H9 (cell line): ENCODE results near the gene CWH43. TPM values are rescaled to one million over a fixed set of nuclear protein-coding genes. Genes with fewer than 3 reads are reported as not detected.

Experiments used
- DNase-seq: peaks from one replicate; pipeline ENCODE4 v3.0.0-alpha.2; 2017
- H2AFZ ChIP-seq: one replicate; pipeline ENCODE4 v1.6.1; 2013; ENCODE audit warnings: mild to moderate bottlenecking, low read length, control low read depth, moderate library complexity
- H2AK5ac ChIP-seq: 2 replicates; pipeline ENCODE4 v1.6.1; 2013; ENCODE audit warnings: low read length, control low read depth, mixed read lengths; ENCODE audit not compliant: insufficient read length
- H2BK120ac ChIP-seq: one replicate; pipeline ENCODE4 v1.6.1; 2013; ENCODE audit warnings: low read depth, mild to moderate bottlenecking, low read length, control low read depth, inconsistent platforms; ENCODE audit not compliant: poor library complexity, severe bottlenecking
- H2BK12ac ChIP-seq: 2 replicates; pipeline ENCODE4 v1.6.1; 2013; ENCODE audit warnings: low read length, control low read depth, mixed read lengths, low read depth; ENCODE audit not compliant: insufficient read length
- H2BK15ac ChIP-seq: 2 replicates; pipeline ENCODE4 v1.6.1; 2013; ENCODE audit warnings: low read depth, low read length, control low read depth
- H2BK20ac ChIP-seq: one replicate; pipeline ENCODE4 v1.6.1; 2013; ENCODE audit warnings: low read depth, mild to moderate bottlenecking, low read length, control low read depth, inconsistent platforms; ENCODE audit not compliant: poor library complexity, severe bottlenecking
- H2BK5ac ChIP-seq: 2 replicates; pipeline ENCODE4 v1.6.1; 2013; ENCODE audit warnings: low read length, control low read depth, mixed read lengths; ENCODE audit not compliant: insufficient read length
- H3K14ac ChIP-seq: 2 replicates; pipeline ENCODE4 v1.6.1; 2013; ENCODE audit warnings: low read length, control low read depth; ENCODE audit not compliant: insufficient read depth
- H3K18ac ChIP-seq: 2 replicates; pipeline ENCODE4 v1.6.1; 2013; ENCODE audit warnings: low read depth, mild to moderate bottlenecking, mixed read lengths, low read length, control low read depth; ENCODE audit not compliant: insufficient read length
- H3K23ac ChIP-seq: 2 replicates; pipeline ENCODE4 v1.6.1; 2013; ENCODE audit warnings: low read length, control low read depth, mixed read lengths, low read depth; ENCODE audit not compliant: insufficient read length
- H3K23me2 ChIP-seq: 2 replicates; pipeline ENCODE4 v1.6.1; 2013; ENCODE audit warnings: low read depth, mild to moderate bottlenecking, mixed read lengths, low read length, control low read depth; ENCODE audit not compliant: insufficient read length, poor library complexity, severe bottlenecking
- H3K27ac ChIP-seq: 2 replicates; pipeline ENCODE4 v1.5.1; 2013; ENCODE audit warnings: low read length, control low read depth, mixed read lengths, low read depth; ENCODE audit not compliant: insufficient read length
- H3K27me3 ChIP-seq: 2 replicates; pipeline ENCODE4 v1.6.1; 2013; ENCODE audit warnings: low read length, control low read depth, inconsistent platforms; ENCODE audit not compliant: insufficient read depth
- H3K4ac ChIP-seq: 2 replicates; pipeline ENCODE4 v1.6.1; 2013; ENCODE audit warnings: low read depth, mild to moderate bottlenecking, control low read depth, inconsistent platforms, low read length, moderate library complexity
- H3K4me1 ChIP-seq: 2 replicates; pipeline ENCODE4 v1.6.1; 2013; ENCODE audit warnings: low read length, control low read depth, inconsistent platforms; ENCODE audit not compliant: insufficient read depth
- H3K4me2 ChIP-seq: 2 replicates; pipeline ENCODE4 v1.6.1; 2013; ENCODE audit warnings: low read length, control low read depth, mixed read lengths; ENCODE audit not compliant: insufficient read length, insufficient read depth
- H3K56ac ChIP-seq: 2 replicates; pipeline ENCODE4 v1.6.1; 2013; ENCODE audit warnings: low read depth, mild to moderate bottlenecking, mixed read lengths, low read length, control low read depth; ENCODE audit not compliant: insufficient read length
- H3K79me1 ChIP-seq: 2 replicates; pipeline ENCODE4 v1.6.1; 2013; ENCODE audit warnings: low read depth, mild to moderate bottlenecking, moderate library complexity, low read length, control low read depth, inconsistent platforms; ENCODE audit not compliant: insufficient read depth, poor library complexity, severe bottlenecking
- H3K79me2 ChIP-seq: 2 replicates; pipeline ENCODE4 v1.6.1; 2013; ENCODE audit warnings: low read length, control low read depth, inconsistent platforms; ENCODE audit not compliant: insufficient read depth
- H3K9ac ChIP-seq: 2 replicates; pipeline ENCODE4 v1.6.1; 2013; ENCODE audit warnings: low read length, control low read depth, mixed read lengths; ENCODE audit not compliant: insufficient read length; ENCODE audit errors: extremely low read depth
- H3K9me3 ChIP-seq: one replicate; pipeline ENCODE4 v1.6.1; 2013; ENCODE audit warnings: low read depth, low read length, inconsistent platforms; ENCODE audit not compliant: control insufficient read depth
- H3T11ph ChIP-seq: one replicate; pipeline ENCODE4 v1.6.1; 2013; ENCODE audit warnings: mild to moderate bottlenecking, low read length, control low read depth, inconsistent platforms
- H4K20me1 ChIP-seq: one replicate; pipeline ENCODE4 v1.6.1; 2013; ENCODE audit not compliant: control insufficient read depth, insufficient read length, insufficient read depth
- H4K5ac ChIP-seq: 2 replicates; pipeline ENCODE4 v1.6.1; 2013; ENCODE audit warnings: low read depth, mild to moderate bottlenecking, mixed read lengths, low read length, control low read depth; ENCODE audit not compliant: insufficient read length
- H4K8ac ChIP-seq: replicated peaks from 2 replicates; pipeline ENCODE4 v1.6.1; 2013; ENCODE audit warnings: low read length, control low read depth, mixed read lengths, low read depth; ENCODE audit not compliant: insufficient read length
- H4K91ac ChIP-seq: 2 replicates; pipeline ENCODE4 v1.6.1; 2013; ENCODE audit warnings: low read depth, mild to moderate bottlenecking, moderate library complexity, mixed read lengths, low read length, control low read depth; ENCODE audit not compliant: insufficient read length
- H3K27ac Mint-ChIP-seq, 3 experiments: 2 replicates in 2 of 3; 3 replicates in 1 of 3; pipeline ENCODE4 v1.8.0; 2020 to 2021; ENCODE audit warnings: mixed read lengths in 3 of 3, mild to moderate bottlenecking in 1 of 3, moderate library complexity in 1 of 3
- H3K27me3 Mint-ChIP-seq: 2 replicates; pipeline ENCODE4 v1.8.0; 2021; ENCODE audit warnings: low read depth, mild to moderate bottlenecking, moderate library complexity, mixed read lengths
- H3K36me3 Mint-ChIP-seq, 3 experiments: 2 replicates in 2 of 3; 3 replicates in 1 of 3; pipeline ENCODE4 v1.8.0; 2020 to 2021; ENCODE audit warnings: low read depth in 3 of 3, mixed read lengths in 3 of 3; ENCODE audit not compliant: insufficient read depth in 1 of 3
- H3K4me1 Mint-ChIP-seq, 2 experiments: 2 replicates each; pipeline ENCODE4 v1.8.0; 2020; ENCODE audit warnings: mixed read lengths in 2 of 2
- H3K4me3 Mint-ChIP-seq, 2 experiments: 2 replicates in 1 of 2; 3 replicates in 1 of 2; pipeline ENCODE4 v1.8.0; 2020 to 2021; ENCODE audit warnings: mild to moderate bottlenecking in 2 of 2, mixed read lengths in 2 of 2, moderate library complexity in 1 of 2
- H3K9me3 Mint-ChIP-seq, 2 experiments: 2 replicates in 1 of 2; 3 replicates in 1 of 2; pipeline ENCODE4 v1.8.0; 2020; ENCODE audit warnings: mild to moderate bottlenecking in 2 of 2, mixed read lengths in 2 of 2, moderate library complexity in 1 of 2
- CTCF ChIP-seq: fragments of 200-600 bp; sonication (generic); conservative IDR thresholded peaks from 3 replicates; pipeline ENCODE4 v1.8.0; 2021; ENCODE audit warnings: antibody characterized with exemption, mild to moderate bottlenecking
- WGBS: extraction: QIAGEN DNeasy Blood & Tissue Kit; methylation state at CpG from one replicate; pipeline ENCODE4 v1.1.7; 2013; ENCODE audit warnings: missing lambda C conversion rate, low lambda C conversion rate, mixed read lengths; ENCODE audit not compliant: insufficient read length; ENCODE audit errors: extremely low coverage; 5-methylcytosine and 5-hydroxymethylcytosine counted together
- total RNA-seq: library from RNA; stranded (reverse); gene quantifications from 2 replicates; pipeline ENCODE4 v1.2.1, GENCODE V29; 2021

The CWH43 gene
- total RNA-seq, 1 experiment from 2014 or later: not detected

- Histone ChIP-seq H2AK5ac (no peak overlapping the region), H3K79me1 (no peaks in the 10 kb centered on the region), H3K79me2 (no peaks in the 10 kb centered on the region), H2BK12ac (no peak overlapping the region), H3K18ac (no peak overlapping the region), H3K4me2 (no peak overlapping the region), H3K14ac (no peak overlapping the region), H3K23ac (no peak overlapping the region), H3K27me3 (no peaks in the 10 kb centered on the region), H3K27ac (no peak overlapping the region), H4K20me1 (no peaks in the 10 kb centered on the region), H2BK5ac (no peak overlapping the region), H2BK15ac (no peak overlapping the region), H3K4ac (no peak overlapping the region), H4K8ac (no peak overlapping the region), H3T11ph (no peak overlapping the region), H3K56ac (no peak overlapping the region), H2AFZ (no peak overlapping the region), H2BK120ac (no peak overlapping the region), H3K23me2 (no peaks in the 10 kb centered on the region), H4K5ac (no peak overlapping the region), H3K4me1 (peaks cover 5% of the 10 kb centered on the region), H2BK20ac (no peak overlapping the region), H3K9me3 (no peaks in the 10 kb centered on the region), H3K9ac (no peak overlapping the region), H4K91ac (no peak overlapping the region)
- H3K4me1 Mint-ChIP-seq: peaks cover 13 to 14% of the 10 kb centered on the region in 2 experiments
- peaks cover 16% of the 10 kb centered on the region for H3K27me3 Mint-ChIP-seq
- no peak overlapping the region for H3K4me3 Mint-ChIP-seq
- no CpG with 5 or more reads among the region's 1 CpG for WGBS
- DNase-seq: no peak
- peak; percentile 44; the same call in 2 of the 3 replicates for TF ChIP-seq CTCF
- H3K27ac Mint-ChIP-seq: no peak overlapping the region
- H3K9me3 Mint-ChIP-seq: peaks cover 4 to 7% of the 10 kb centered on the region in 2 experiments; a peak in 4 of 5 replicates
- H3K36me3 Mint-ChIP-seq: peaks cover 0 to 5% (median 3%) of the 10 kb centered on the region in 3 experiments; a peak in 4 of 7 replicates
Measured at GRCh38 chr4:48947731-48948130, 38.3 kb upstream of the CWH43 start.
